ENCODE data around the gene PAK5. TPM values are rescaled to one million over a fixed set of nuclear protein-coding genes. Genes with fewer than 3 reads are reported as not detected.

The PAK5 gene
- polyA plus RNA-seq, 2 of the 4 experiments (the other 2 are of a cell fraction): 0.01 TPM; not detected in 1

GRCh38 chr20:9501473-9501872 is 337.4 kb downstream of the PAK5 start:
- Histone ChIP-seq H3K4me2 (no peak overlapping the region), H3K27ac (no peak overlapping the region), H3K9me3 (no peaks in the 10 kb centered on the region), H3K4me3 (no peak overlapping the region), H3K4me1 (no peaks in the 10 kb centered on the region)
- FAIRE-seq (peak; percentile 43), DNase-seq (ENCODE audit: low read depth in 1 of 2, low spot score in 1 of 2) (no peak), ATAC-seq (no peak)
- no peak for TF ChIP-seq CHD2 (IDR thresholded peaks at IDR 0.05; ENCODE audit: low read length, partially characterized antibody)
- TF ChIP-seq ZNF302 (CRISPR knock-in tag; IDR thresholded peaks at IDR 0.05): no peak
- no peak for TF ChIP-seq E2F6 (IDR thresholded peaks at IDR 0.05; ENCODE audit: borderline replicate concordance, low read depth)
- no peak for TF ChIP-seq EHMT2 (IDR thresholded peaks at IDR 0.05; ENCODE audit: low read depth)
- TF ChIP-seq BCL3 (IDR thresholded peaks at IDR 0.05): no peak
- no peak for TF ChIP-seq BHLHE40 (IDR thresholded peaks at IDR 0.05; ENCODE audit: low read depth, low read length)
- no peak for TF ChIP-seq NFE2L2 (conservative IDR thresholded peaks at IDR 0.05; ENCODE audit: low read length)
- no peak for TF ChIP-seq RNF2 (IDR thresholded peaks at IDR 0.05; ENCODE audit: borderline replicate concordance, low read depth)
- no peak for TF ChIP-seq KDM5A (IDR thresholded peaks at IDR 0.05)
- TF ChIP-seq ELK1 (IDR thresholded peaks at IDR 0.05; ENCODE audit: low read depth, low read length): no peak
- TF ChIP-seq GATA3 (IDR thresholded peaks at IDR 0.05; ENCODE audit: borderline replicate concordance): no peak
- TF ChIP-seq FOXS1 (CRISPR knock-in tag; IDR thresholded peaks at IDR 0.05): no peak
- TF ChIP-seq RAD21 (conservative IDR thresholded peaks at IDR 0.05 in 1 of 2, IDR thresholded peaks at IDR 0.05 in 1 of 2): no peak
- TF ChIP-seq CTCF (IDR thresholded peaks at IDR 0.05): no peak
- ChIA-PET CTCF (no interaction called here), POLR2A (no interaction called here)
- WGBS (ENCODE audit: missing lambda C conversion rate): 56% methylated on average over 2 of the region's 2 CpGs

GRCh38 chr20:9500121-9500520 is 338.8 kb downstream of the PAK5 start:
- no peaks in the 10 kb centered on the region for H3K4me1 ChIP-seq
- ATAC-seq: 0 out of 6 replicates have a peak, but pooled peaks of 1 of the 2 experiments have one; percentile 31
- no peaks in the 10 kb centered on the region for H3K9me3 ChIP-seq
- no peak overlapping the region for H3K4me3 ChIP-seq
- no peak overlapping the region for H3K27ac ChIP-seq
- 17% methylated on average over 2 of the region's 2 CpGs for WGBS (ENCODE audit: missing lambda C conversion rate)
- ChIA-PET POLR2A (no interaction called here), CTCF (interaction anchor here (0.9 to 1.0 kb wide), 2 partner anchors 106 to 413 kb away, joined by 3 to 6 read pairs; no protein-coding TSS in a partner anchor)
- no peak overlapping the region for H3K4me2 ChIP-seq
- no peak for FAIRE-seq
- no peak for DNase-seq (ENCODE audit: low read depth in 1 of 2, low spot score in 1 of 2)
- TF ChIP-seq NR3C1 (IDR thresholded peaks at IDR 0.05) (no peak), MAFK (IDR thresholded peaks at IDR 0.05; ENCODE audit: partially characterized antibody) (no peak), ESRRA (IDR thresholded peaks at IDR 0.05; ENCODE audit: borderline replicate concordance, low read length) (no peak), CBX2 (IDR thresholded peaks at IDR 0.05; ENCODE audit: borderline replicate concordance, low read depth) (no peak), CBX8 (IDR thresholded peaks at IDR 0.05) (no peak), ZC3H11A (IDR thresholded peaks at IDR 0.05) (no peak), CHD4 (IDR thresholded peaks at IDR 0.05; ENCODE audit: borderline replicate concordance) (no peak), E2F6 (IDR thresholded peaks at IDR 0.05; ENCODE audit: borderline replicate concordance, low read depth) (no peak), NPAS2 (CRISPR knock-in tag; IDR thresholded peaks at IDR 0.05; ENCODE audit: borderline replicate concordance) (no peak), BCL3 (IDR thresholded peaks at IDR 0.05) (no peak), NFE2L2 (conservative IDR thresholded peaks at IDR 0.05; ENCODE audit: low read length) (no peak), HOXA7 (CRISPR knock-in tag; IDR thresholded peaks at IDR 0.05) (no peak), HMGXB4 (CRISPR knock-in tag; IDR thresholded peaks at IDR 0.05; ENCODE audit: borderline replicate concordance) (no peak), HDAC2 (IDR thresholded peaks at IDR 0.05) (no peak), RAD21 (conservative IDR thresholded peaks at IDR 0.05 in 1 of 2, IDR thresholded peaks at IDR 0.05 in 1 of 2) (no peak), HOXB13 (CRISPR knock-in tag; IDR thresholded peaks at IDR 0.05; ENCODE audit: low read depth) (no peak), TP53 (CRISPR knock-in tag; IDR thresholded peaks at IDR 0.05) (no peak)
